Measurements from ENCODE around the gene RHD.
A peak's percentile ranks its signal among the peaks of the same experiment; 100 is the strongest.

The RHD gene

DNA sequence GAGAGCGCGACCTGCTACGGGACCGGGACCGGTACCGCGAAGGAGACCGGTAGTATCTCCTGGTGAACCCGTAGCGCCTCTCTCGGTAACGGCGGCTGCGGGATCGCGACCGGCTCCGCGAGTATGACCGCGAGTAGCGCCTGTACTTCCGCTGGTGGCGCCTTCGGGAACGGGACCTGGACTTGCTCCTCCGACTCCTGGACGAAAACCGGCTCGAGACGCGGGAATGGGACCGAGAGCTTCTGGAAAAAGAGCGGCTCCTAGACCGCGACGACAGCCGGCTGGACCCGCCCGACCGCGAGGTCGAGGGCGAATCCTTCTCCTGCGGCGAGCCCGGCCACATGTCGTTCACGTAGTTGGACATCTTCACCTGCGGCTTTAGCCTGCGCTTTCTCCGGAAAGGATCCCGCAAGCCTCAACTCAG lies 25.7 kb upstream of the RHD start:
- ChIA-PET POLR2A (interaction anchor here (1.0 to 1.7 kb wide), 5 partner anchors 14 to 573 kb away, joined by 3 to 40 read pairs (median 4); partner anchors contain the start of genes MTFR1L and SYF2), CTCF (no interaction called here)
- DNase-seq (ENCODE audit: low read depth, low spot score): no peak
- peak overlapping the region; percentile 74 for H3K4me3 ChIP-seq (ENCODE audit: low read depth, low read length)
- TF ChIP-seq, protein P1, sequence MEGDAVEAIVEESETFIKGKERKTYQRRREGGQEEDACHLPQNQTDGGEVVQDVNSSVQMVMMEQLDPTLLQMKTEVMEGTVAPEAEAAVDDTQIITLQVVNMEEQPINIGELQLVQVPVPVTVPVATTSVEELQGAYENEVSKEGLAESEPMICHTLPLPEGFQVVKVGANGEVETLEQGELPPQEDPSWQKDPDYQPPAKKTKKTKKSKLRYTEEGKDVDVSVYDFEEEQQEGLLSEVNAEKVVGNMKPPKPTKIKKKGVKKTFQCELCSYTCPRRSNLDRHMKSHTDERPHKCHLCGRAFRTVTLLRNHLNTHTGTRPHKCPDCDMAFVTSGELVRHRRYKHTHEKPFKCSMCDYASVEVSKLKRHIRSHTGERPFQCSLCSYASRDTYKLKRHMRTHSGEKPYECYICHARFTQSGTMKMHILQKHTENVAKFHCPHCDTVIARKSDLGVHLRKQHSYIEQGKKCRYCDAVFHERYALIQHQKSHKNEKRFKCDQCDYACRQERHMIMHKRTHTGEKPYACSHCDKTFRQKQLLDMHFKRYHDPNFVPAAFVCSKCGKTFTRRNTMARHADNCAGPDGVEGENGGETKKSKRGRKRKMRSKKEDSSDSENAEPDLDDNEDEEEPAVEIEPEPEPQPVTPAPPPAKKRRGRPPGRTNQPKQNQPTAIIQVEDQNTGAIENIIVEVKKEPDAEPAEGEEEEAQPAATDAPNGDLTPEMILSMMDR (IDR thresholded peaks at IDR 0.05; ENCODE audit: insufficient read depth, low read length, missing control alignments): no peak

DNA sequence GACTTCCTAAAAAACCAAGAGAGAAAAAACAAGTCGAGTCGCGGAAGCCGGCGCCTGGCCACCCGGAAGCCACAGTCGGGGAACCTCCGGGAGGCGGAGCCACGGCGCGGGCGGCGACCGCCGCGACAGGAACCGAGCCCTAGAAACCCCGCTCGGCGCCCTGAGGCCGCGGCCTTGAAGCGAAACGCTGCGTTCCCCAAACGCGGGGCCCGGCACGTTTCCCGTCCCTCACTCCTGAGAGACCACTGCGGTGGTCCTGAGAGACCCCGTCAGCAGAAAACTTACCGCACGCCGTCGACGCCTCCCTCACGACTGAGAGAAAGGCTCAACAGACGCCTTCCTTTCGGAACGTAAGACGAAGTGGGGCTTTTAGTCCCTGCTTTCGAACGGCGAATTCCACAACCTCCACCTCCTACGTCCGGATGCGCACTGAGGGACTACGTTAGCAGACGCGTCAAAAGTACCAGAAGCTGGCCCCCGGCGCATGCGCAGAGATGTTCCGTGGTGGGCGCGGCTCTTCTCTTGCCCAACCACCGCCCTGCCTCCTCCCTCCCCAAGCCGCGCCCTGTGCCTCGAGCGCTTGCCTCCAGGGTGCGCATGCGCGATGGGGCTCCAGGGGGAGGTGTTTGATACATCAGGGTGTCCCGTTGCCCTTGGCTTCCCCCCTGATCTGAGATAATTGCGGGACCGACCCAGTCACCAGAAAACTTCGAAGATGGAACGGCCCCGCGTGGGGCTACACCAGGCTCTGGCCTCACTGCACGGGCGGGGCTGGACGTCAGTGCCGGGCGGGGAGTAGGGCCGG lies 25.1 kb upstream of the RHD start, which contains the start of gene RSRP1:
Gene RSRP1 (minus strand): TSS at position 431 of the 805 bp plus-strand sequence. CDS start 491 bp downstream, outside the sequence.
- CTCF ChIA-PET: no interaction called here

DNA sequence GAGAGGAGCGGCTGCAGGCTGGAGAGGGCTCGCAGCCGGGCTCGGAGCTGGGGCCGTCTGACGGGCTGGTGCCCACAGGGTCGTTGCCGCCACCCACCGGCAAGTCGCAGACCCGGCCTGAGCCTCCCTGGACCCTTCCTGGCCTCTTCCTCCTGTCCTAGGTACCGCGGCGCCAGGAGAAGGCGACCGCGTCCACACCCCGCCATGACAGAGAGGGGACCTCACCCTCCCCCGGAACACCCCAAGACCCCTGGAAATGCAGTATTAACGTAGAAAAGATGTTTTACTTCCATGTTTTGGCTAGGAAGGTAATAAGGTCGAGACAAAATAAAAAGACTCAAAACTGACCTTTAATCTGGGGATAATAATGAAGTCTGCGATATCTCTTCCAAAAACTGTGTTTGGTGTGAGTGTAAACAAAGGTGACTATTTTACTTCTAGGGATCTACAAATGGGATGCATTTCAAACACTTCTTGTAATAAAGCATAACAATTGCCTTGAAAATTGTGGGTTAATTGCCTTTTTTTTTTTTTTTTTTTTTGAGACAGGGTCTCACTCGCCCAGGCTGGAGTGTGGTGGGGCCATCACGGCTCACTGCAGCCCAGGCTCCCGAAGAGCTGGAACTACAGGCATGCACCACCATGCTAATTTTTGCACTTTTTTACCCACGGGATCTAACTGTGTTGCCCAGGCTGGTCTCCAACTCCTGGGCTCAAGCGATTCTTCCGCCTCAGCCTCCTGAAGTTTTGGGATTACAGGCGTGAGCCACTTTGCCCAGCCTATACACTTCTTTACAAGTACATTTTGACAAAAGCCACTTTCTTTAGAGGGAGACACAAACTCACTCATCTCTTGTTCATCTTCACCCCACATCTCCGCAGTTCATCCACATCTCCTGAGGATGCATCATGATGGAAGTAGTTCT lies 24.2 kb upstream of the RHD start:
- no peak for DNase-seq (ENCODE audit: low read depth, low spot score)
- ChIA-PET POLR2A (interaction anchor here (0.6 to 1.7 kb wide), 23 partner anchors 9 to 572 kb away, joined by 3 to 40 read pairs (median 4); partner anchors contain the start of genes MTFR1L and SYF2), CTCF (interaction anchor here (0.6 to 1.4 kb wide), 2 partner anchors 193 to 273 kb away, joined by 3 to 4 read pairs; no protein-coding TSS in a partner anchor)
- H3K4me3 ChIP-seq (ENCODE audit: low read depth, low read length): peak overlapping the region; percentile 74
- TF ChIP-seq, protein P1 (IDR thresholded peaks at IDR 0.05; ENCODE audit: insufficient read depth, low read length, missing control alignments): peak; percentile 31

More for the DNA sequence above, 25.1 kb upstream of the RHD start, which contains the start of gene RSRP1:
- DNase-seq (ENCODE audit: low read depth, low spot score): peak; percentile 85
- POLR2A ChIA-PET: interaction anchor here (0.6 to 1.7 kb wide), 24 partner anchors 8 to 573 kb away, joined by 3 to 40 read pairs (median 4); partner anchors contain the start of genes MTFR1L and SYF2
- peak within 1 kb of the TSS; percentile 74 for H3K4me3 ChIP-seq (ENCODE audit: low read depth, low read length)
- TF ChIP-seq, protein P1 (IDR thresholded peaks at IDR 0.05; ENCODE audit: insufficient read depth, low read length, missing control alignments): no peak

DNA sequence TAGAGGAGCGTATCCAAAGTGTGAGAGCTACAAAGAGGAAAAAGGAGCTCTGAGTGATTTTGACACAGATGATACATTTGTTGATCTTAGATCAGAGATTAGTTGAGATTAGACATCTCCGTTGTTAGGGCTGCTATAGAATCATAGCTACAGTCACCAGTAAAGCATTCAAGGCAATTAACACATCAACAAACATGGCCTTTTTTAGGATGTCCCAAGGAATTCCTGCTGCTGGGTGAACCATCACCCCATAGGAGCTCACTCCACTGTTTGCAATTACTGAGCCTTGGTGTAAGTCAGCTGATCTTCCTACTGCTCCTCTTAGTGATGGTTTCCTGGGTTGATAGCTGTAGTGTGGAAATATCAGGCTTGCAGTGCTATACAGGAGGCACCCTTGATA lies 18.4 kb upstream of the RHD start:
- POLR2A ChIA-PET: interaction anchor here (0.6 to 0.7 kb wide), 2 partner anchors 106 to 252 kb away, joined by 3 read pairs; no protein-coding TSS in a partner anchor
- TF ChIP-seq, protein P1 (IDR thresholded peaks at IDR 0.05; ENCODE audit: insufficient read depth, low read length, missing control alignments): no peak
- CTCF ChIA-PET: interaction anchor here (0.8 to 1.7 kb wide), 3 partner anchors 9 to 267 kb away, joined by 3 to 5 read pairs (median 5); no protein-coding TSS in a partner anchor
- peak; percentile 73 for DNase-seq (ENCODE audit: low read depth, low spot score)
- H3K4me3 ChIP-seq (ENCODE audit: low read depth, low read length): no peak overlapping the region

DNA sequence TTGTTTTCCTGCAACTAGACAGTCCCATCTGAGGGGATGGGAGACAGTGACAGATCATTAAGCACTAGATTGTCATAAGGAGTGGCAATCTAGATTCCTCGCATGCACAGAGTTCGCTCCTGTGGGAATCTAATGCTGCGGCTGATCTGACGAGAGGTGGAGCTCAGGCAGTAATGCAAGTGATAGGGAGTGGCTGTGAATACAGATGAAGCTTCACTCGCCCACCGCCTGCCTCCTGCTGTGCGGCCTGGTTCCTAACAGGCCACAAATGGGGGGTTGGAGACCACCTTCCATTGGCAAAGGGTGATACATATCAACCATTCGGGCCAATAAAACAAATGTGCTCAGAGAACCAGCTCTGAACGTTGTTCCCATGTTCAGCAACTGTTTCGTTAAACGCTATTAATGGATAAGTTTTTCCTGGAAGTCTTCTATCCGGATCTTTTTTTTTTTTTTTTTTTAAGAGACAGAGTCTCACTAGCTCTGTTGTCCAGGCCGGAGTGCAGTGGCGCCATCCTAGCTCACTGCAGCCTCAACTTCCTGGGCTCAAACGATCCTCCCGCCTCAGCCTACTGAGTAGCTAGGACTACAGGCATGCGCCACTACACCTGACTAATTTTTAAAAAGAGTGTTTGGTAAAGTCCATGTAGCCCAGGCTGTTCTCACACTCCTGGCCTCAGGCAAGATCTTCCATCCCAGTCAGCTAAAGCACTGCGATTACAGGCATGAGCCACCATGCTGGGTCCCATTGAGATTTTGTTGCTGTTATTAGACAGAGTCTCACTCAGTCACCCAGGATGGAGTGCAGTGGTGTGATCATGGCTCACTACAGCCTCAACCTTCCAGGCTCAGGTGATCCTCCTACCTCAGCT lies 16.4 kb upstream of the RHD start:
- DNase-seq (ENCODE audit: low read depth, low spot score): no peak
- ChIA-PET CTCF (interaction anchor here (1.5 kb wide), 1 partner anchor 17 kb away, joined by 4 read pairs; no protein-coding TSS in a partner anchor), POLR2A (interaction anchor here (1.1 to 3.7 kb wide), 2 partner anchors 9 to 23 kb away, joined by 3 to 16 read pairs; partner anchors contain the start of gene RSRP1)
- TF ChIP-seq, protein P1 (IDR thresholded peaks at IDR 0.05; ENCODE audit: insufficient read depth, low read length, missing control alignments): no peak
- no peak overlapping the region for H3K4me3 ChIP-seq (ENCODE audit: low read depth, low read length)
